AG04450 (cell line): ENCODE measurements around the gene PLEKHG4. TPM values are rescaled to one million over a fixed set of nuclear protein-coding genes. Genes with fewer than 3 reads are reported as not detected.
A peak's percentile ranks its signal among the peaks of the same experiment; 100 is the strongest.

Experiments
- CTCF ChIA-PET: fragments of 300-600, 350-600 bp; formaldehyde crosslinking; extraction: SDS; loops from one replicate; lab custom pipeline; 2022; ENCODE audit warnings: antibody characterized with exemption, inconsistent platforms; lab: Charles Lee
- POLR2A ChIA-PET: fragments of 350-600 bp; formaldehyde crosslinking; extraction: SDS; loops from one replicate; lab custom pipeline; 2021; ENCODE audit warnings: antibody characterized with exemption, inconsistent platforms; lab: Yijun Ruan, JAX
- DNase-seq: peaks from one replicate; pipeline ENCODE4 v3.0.0-alpha.2; 2011; ENCODE audit warnings: low read depth, low spot score
- H3K27ac ChIP-seq: one replicate; pipeline ENCODE4 v1.5.1; 2012; ENCODE audit warnings: low read depth, low read length, control low read depth
- H3K27me3 ChIP-seq: one replicate; pipeline ENCODE4 v1.6.0; 2012; ENCODE audit warnings: low read length; ENCODE audit not compliant: control insufficient read depth, insufficient read depth
- H3K4me3 ChIP-seq: 2 replicates; pipeline ENCODE4 v1.5.1; 2011; ENCODE audit warnings: mild to moderate bottlenecking, low read depth, low read length, control low read depth
- H3K9me3 ChIP-seq: 2 replicates; pipeline ENCODE4 v1.5.1; 2012; ENCODE audit warnings: low read length; ENCODE audit not compliant: control insufficient read depth, insufficient read depth
- CTCF ChIP-seq: IDR thresholded peaks from 2 replicates; pipeline ENCODE4 v1.5.1; 2011; ENCODE audit warnings: low read depth, low read length, control low read depth, inconsistent platforms
- polyA minus RNA-seq: library from RNA; depleted of rRNA, polyadenylated mRNA; stranded (reverse); fragments of >200 nt; gene quantifications from 2 replicates; pipeline ENCODE4 v1.2.3, GENCODE V29; 2011; rRNA and poly(A)+ RNA removed
- polyA plus RNA-seq: library from polyadenylated mRNA; depleted of rRNA; stranded (reverse); fragments of >200 nt; gene quantifications from 2 replicates; pipeline ENCODE4 v1.2.3, GENCODE V29; 2011; rRNA removed

PLEKHG4 gene
- polyA plus RNA-seq: 17.2 and 23.3 TPM in 2 replicates
- polyA minus RNA-seq: 14.1 and 22.3 TPM in 2 replicates

GRCh38 chr16:67279296-67280089 is at the start of gene PLEKHG4:
Gene PLEKHG4 (plus strand): TSS chr16:67279532. CDS start chr16:67280045, 513 bp downstream.
- Histone ChIP-seq H3K9me3 (no peaks in the 10 kb centered on the region; the same call in 1 of the 2 replicates), H3K27ac (peak within 1 kb of the TSS; percentile 98), H3K4me3 (peak within 1 kb of the TSS; percentile 68), H3K27me3 (no peaks in the 10 kb centered on the region)
- TF ChIP-seq CTCF: peak; percentile 55
- DNase-seq: no peak
- POLR2A ChIA-PET: no interaction called here
- CTCF ChIA-PET: interaction anchor here (0.8 to 1.3 kb wide), 3 partner anchors 9 to 103 kb away, joined by 3 to 8 read pairs (median 3); no protein-coding TSS in a partner anchor

- DNase-seq: no peak
- ChIA-PET CTCF (no interaction called here), POLR2A (interaction anchor here (0.8 to 1.9 kb wide), 3 partner anchors 11 to 17 kb away, joined by 3 to 6 read pairs (median 3); partner anchors contain the start of gene FHOD1)
- no peak overlapping the region for H3K27ac ChIP-seq
- TF ChIP-seq CTCF: no peak
- H3K9me3 ChIP-seq: no peaks in the 10 kb centered on the region; the same call in 1 of the 2 replicates
- no peak overlapping the region for H3K4me3 ChIP-seq
- no peaks in the 10 kb centered on the region for H3K27me3 ChIP-seq
Observed at GRCh38 chr16:67229906-67230808, 49.2 kb upstream of the PLEKHG4 start.

- DNase-seq: no peak
- Histone ChIP-seq H3K9me3 (no peaks in the 10 kb centered on the region; the same call in 1 of the 2 replicates), H3K27ac (no peak overlapping the region), H3K27me3 (no peaks in the 10 kb centered on the region), H3K4me3 (no peak overlapping the region)
- ChIA-PET POLR2A (interaction anchor here (0.6 to 1.9 kb wide), 7 partner anchors 9 to 363 kb away, joined by 3 to 6 read pairs (median 3); partner anchors contain the start of gene FHOD1), CTCF (interaction anchor here (0.5 kb wide), 1 partner anchor 163 kb away, joined by 6 read pairs; no protein-coding TSS in a partner anchor)
- no peak for TF ChIP-seq CTCF
Observed at GRCh38 chr16:67230809-67231660, 48.3 kb upstream of the PLEKHG4 start.

- peaks cover 4% of the 10 kb centered on the region; the same call in 1 of the 2 replicates for H3K9me3 ChIP-seq
- ChIA-PET CTCF (no interaction called here), POLR2A (interaction anchor here (0.6 to 1.9 kb wide), 3 partner anchors 11 to 14 kb away, joined by 3 to 8 read pairs (median 3); partner anchors contain the start of gene FHOD1)
- no peak for DNase-seq
- TF ChIP-seq CTCF: no peak
- no peaks in the 10 kb centered on the region for H3K27me3 ChIP-seq
- no peak overlapping the region for H3K27ac ChIP-seq
- no peak overlapping the region for H3K4me3 ChIP-seq
Observed at GRCh38 chr16:67233596-67233995, 45.7 kb upstream of the PLEKHG4 start.
